ENCODE measurements around the gene HMCN2.
A peak's percentile ranks its signal among the peaks of the same experiment; 100 is the strongest.
"Not testable (repeated sequence)": the region's sequence is repeated elsewhere in the genome, so short reads cannot be mapped to it uniquely, and the experiment has no call there.

The HMCN2 gene

GRCh38 chr9:130239363-130239695 is 26.2 kb upstream of the HMCN2 start:
- DNase-seq: no peak

- DNase-seq: no peak
Observed at GRCh38 chr9:130239741-130240241, 25.8 kb upstream of the HMCN2 start.

GRCh38 chr9:130240410-130241197 is 25.0 kb upstream of the HMCN2 start:
- peak; percentile 28 for DNase-seq

- no peak for DNase-seq
Observed at GRCh38 chr9:130241198-130241535, 24.4 kb upstream of the HMCN2 start.

- DNase-seq: no peak
Observed at GRCh38 chr9:130242270-130243014, 23.1 kb upstream of the HMCN2 start.

GRCh38 chr9:130243015-130243881 is 22.3 kb upstream of the HMCN2 start:
- DNase-seq: peak; percentile 74

- no peak for DNase-seq
Observed at GRCh38 chr9:130243882-130244170, 21.7 kb upstream of the HMCN2 start.

- no peak for DNase-seq
Observed at GRCh38 chr9:130244548-130245165, 20.9 kb upstream of the HMCN2 start.

- DNase-seq: no peak
Observed at GRCh38 chr9:130245474-130245873, 20.1 kb upstream of the HMCN2 start.

- no peak for DNase-seq
Observed at GRCh38 chr9:130246126-130246525, 19.4 kb upstream of the HMCN2 start.

GRCh38 chr9:130254747-130255630 is 10.6 kb upstream of the HMCN2 start:
- DNase-seq: no peak

- DNase-seq: no peak
Observed at GRCh38 chr9:130255631-130256134, 9.9 kb upstream of the HMCN2 start.

- no peak for DNase-seq
Observed at GRCh38 chr9:130256644-130257043, 8.9 kb upstream of the HMCN2 start.

- DNase-seq: not testable (repeated sequence)
Observed at GRCh38 chr9:130258137-130258536, 7.4 kb upstream of the HMCN2 start.

- DNase-seq: no peak
Observed at GRCh38 chr9:130259044-130259443, 6.5 kb upstream of the HMCN2 start.

- DNase-seq: no peak
Observed at GRCh38 chr9:130260816-130261765, 4.5 kb upstream of the HMCN2 start.

- DNase-seq: no peak
Observed at GRCh38 chr9:130262061-130262745, 3.4 kb upstream of the HMCN2 start.

- no peak for DNase-seq
Observed at GRCh38 chr9:130262771-130263170, 2.8 kb upstream of the HMCN2 start.

GRCh38 chr9:130263601-130264413 is 1.8 kb upstream of the HMCN2 start:
- DNase-seq: no peak

Data from effector CD4-positive, alpha-beta T cell (primary cell).